Fibroblast of pulmonary artery (primary cell): Measurements from ENCODE around the gene BACE1.

ENCODE experiments used
- DNase-seq: peaks from one replicate; pipeline ENCODE4 v3.0.0-alpha.2; 2010; ENCODE audit warnings: low read depth
- H3K4me3 ChIP-seq: replicated peaks from 2 replicates; pipeline ENCODE4 v1.5.1; 2011; ENCODE audit warnings: low read depth, mild to moderate bottlenecking, control low read depth, low read length, moderate library complexity
- TF ChIP-seq, protein P1 (sequence below): IDR thresholded peaks from 2 replicates; pipeline ENCODE4 v1.5.1; 2011; ENCODE audit warnings: mild to moderate bottlenecking, control low read depth, low read length, inconsistent platforms; ENCODE audit errors: missing control alignments

The BACE1 gene

DNA sequence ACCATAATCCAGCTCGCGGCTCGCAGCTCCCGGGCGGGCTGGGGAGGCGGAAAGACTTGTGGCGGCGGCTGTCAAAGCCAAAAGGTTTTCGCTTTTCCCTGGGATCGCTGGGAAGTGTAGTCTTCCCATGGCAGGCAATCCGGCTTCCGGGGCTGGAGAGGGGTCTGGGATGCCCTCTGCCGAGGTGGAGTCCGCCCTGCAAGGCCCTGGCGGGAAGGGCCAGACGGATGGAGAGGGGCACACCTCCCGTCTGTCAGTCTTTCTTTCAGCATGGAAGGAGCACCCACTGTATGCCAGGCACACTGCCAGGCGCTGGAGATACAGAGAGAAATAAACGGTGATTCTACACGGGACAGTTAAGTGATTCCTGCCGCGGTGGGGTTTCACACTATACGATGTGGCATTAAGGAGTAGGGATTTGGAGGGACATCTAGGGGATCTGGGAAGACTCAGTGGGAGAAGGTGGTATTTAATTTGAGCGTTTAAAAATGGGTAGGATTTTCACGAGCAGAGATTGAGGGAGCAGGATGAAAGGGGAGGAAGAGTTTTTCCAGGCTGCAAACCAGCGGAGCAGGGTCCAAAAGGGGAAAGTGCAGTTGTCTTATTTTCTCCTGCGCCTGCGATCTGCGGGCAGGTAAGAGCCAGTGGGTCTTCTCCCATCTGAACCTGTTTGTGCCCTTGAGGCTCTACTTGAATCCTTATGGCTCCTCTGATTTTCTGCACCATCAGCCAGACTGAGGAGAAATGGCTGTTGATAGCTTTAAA lies at the start of gene BACE1:
Gene BACE1, minus strand, starts transcription at position 60 of the 765 bp plus-strand sequence. CDS start 461 bp downstream, outside the sequence.
- DNase-seq = peak; percentile 86
- TF ChIP-seq, protein P1, sequence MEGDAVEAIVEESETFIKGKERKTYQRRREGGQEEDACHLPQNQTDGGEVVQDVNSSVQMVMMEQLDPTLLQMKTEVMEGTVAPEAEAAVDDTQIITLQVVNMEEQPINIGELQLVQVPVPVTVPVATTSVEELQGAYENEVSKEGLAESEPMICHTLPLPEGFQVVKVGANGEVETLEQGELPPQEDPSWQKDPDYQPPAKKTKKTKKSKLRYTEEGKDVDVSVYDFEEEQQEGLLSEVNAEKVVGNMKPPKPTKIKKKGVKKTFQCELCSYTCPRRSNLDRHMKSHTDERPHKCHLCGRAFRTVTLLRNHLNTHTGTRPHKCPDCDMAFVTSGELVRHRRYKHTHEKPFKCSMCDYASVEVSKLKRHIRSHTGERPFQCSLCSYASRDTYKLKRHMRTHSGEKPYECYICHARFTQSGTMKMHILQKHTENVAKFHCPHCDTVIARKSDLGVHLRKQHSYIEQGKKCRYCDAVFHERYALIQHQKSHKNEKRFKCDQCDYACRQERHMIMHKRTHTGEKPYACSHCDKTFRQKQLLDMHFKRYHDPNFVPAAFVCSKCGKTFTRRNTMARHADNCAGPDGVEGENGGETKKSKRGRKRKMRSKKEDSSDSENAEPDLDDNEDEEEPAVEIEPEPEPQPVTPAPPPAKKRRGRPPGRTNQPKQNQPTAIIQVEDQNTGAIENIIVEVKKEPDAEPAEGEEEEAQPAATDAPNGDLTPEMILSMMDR = peak; percentile 51
- H3K4me3 ChIP-seq = peak within 1 kb of the TSS; percentile 77

DNA sequence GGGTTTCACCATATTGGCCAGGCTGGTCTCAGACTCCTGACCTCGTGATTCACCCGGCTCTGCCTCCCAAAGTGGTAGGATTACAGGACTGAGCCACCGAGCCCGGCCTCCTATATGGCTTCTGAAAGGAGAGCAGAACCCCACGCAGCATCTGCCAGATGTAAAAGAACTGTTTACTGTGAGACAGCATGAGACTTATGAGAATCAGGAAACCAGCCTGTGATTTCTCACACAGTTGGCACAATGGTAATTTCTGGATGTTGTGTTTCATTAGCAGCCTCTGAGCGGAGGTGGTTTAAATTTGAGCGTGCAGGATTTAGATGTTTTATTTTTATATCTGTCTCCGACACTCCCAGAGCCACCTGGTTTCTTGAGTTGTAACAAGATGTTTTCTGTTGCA lies 45.4 kb upstream of the BACE1 start:
- no peak overlapping the region for H3K4me3 ChIP-seq
- TF ChIP-seq, protein P1 = no peak
- DNase-seq = no peak

DNA sequence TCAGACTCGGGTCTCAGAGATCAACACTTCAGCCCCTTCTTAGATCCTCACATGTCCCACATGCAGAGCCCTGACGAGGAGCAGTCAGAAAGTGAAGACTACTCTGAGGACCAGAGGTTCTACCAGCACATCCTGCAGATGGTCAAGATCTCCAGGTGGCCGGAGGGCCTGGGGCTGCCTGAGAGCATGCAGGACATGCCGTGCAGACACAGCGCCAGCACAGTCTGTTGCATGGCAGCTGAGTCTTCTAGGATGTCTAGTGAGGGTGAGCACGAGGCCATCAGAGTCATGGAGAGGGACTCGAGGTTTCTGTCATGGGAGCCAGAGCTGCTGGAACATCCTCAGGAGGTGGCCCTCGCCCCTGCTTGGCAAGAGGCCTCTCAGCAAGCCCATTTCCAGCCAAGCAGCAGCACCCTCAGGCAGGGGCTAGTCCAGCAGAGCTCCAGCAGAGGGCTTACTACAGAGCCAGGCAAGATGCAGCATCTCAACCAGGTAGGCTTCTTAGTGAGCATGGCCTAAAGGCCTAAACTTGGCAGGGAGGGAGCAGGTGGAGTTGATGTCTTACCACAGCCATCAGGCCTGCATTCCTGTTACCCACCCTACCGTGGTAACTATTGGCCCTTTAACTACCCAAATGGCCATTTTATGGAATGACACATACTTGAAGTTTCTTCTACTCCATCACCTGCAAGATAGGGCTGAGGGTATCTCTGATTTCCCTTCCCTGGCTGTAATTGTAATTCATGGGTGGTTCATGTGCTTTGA lies 40.3 kb upstream of the BACE1 start:
- H3K4me3 ChIP-seq = no peak overlapping the region
- DNase-seq = no peak
- TF ChIP-seq, protein P1 = no peak

DNA sequence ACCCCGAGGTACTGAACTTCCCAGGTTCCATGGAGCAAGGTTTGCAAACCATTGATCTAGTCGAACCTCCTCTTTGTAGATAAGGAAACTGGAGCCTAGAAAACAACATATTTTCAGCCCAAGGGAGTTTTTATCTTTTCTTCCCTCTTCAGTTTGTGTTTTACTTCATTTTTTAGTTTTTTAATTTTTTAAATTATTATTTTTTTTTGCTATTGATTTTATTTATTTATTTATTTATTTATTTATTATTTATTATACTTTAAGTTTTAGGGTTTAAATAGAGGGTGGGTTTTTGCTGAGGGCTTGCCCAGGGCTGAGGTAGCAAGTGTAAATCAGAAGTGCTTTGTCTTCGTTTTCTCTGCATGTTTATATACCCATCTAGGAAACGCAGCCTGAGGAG lies 38.5 kb upstream of the BACE1 start:
- TF ChIP-seq, protein P1 = no peak
- no peak for DNase-seq

DNA sequence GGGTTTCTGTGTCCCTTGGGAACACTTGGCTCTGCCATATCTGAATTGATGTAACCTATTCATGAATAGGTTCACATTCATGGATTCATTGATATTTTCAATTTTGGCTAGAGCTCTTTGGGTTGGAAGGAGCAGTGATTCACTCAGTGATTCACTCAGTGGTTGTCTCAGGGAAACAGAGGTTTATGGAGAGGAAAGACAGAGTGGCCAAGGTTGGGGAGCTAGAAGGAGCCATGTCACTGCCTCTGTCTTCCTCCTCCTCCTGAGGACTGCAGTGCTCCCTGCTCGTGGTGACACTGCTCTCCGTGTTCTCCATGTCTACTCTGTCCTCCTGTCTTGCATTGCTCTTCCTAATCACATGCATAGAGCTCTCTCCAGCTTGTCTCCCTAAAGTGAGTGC lies 29.0 kb upstream of the BACE1 start:
- H3K4me3 ChIP-seq = no peak overlapping the region
- DNase-seq = no peak
- TF ChIP-seq, protein P1 = no peak

More for the DNA sequence above, 38.5 kb upstream of the BACE1 start:
- no peak overlapping the region for H3K4me3 ChIP-seq

DNA sequence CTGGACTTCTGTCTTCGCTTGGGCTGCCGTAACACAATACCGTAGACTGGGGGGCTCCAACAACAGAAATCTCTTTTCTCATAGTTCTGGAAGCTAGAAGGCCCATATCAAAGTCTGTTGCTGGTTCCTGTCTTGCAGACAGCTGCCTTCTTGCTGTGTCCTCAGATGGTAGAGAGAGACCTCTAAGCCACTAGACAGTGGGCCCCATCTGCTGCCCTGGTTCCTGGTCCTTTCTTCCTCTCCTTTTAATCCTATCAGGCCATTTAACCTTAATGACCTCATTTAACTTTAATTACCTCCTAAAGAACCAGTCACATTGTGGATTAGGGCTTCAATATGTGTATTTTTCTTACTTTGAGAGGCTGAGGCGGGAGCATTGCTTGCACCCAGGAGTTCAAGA lies 21.0 kb upstream of the BACE1 start:
- H3K4me3 ChIP-seq = no peak overlapping the region
- DNase-seq = no peak
- TF ChIP-seq, protein P1 = no peak
